ENCODE data around the gene AFF3.

AFF3 gene

GRCh38 chr2:100039291-100039980 lies 103.0 kb downstream of the AFF3 start:
- TF ChIP-seq, protein P1, sequence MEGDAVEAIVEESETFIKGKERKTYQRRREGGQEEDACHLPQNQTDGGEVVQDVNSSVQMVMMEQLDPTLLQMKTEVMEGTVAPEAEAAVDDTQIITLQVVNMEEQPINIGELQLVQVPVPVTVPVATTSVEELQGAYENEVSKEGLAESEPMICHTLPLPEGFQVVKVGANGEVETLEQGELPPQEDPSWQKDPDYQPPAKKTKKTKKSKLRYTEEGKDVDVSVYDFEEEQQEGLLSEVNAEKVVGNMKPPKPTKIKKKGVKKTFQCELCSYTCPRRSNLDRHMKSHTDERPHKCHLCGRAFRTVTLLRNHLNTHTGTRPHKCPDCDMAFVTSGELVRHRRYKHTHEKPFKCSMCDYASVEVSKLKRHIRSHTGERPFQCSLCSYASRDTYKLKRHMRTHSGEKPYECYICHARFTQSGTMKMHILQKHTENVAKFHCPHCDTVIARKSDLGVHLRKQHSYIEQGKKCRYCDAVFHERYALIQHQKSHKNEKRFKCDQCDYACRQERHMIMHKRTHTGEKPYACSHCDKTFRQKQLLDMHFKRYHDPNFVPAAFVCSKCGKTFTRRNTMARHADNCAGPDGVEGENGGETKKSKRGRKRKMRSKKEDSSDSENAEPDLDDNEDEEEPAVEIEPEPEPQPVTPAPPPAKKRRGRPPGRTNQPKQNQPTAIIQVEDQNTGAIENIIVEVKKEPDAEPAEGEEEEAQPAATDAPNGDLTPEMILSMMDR (conservative IDR thresholded peaks at IDR 0.05; ENCODE audit: low read depth) = no peak
- POLR2A ChIA-PET (ENCODE audit: low non-redundant PET) = no interaction called here
- CTCF ChIA-PET = interaction anchor here (0.7 kb wide), 1 partner anchor 464 kb away, joined by 4 read pairs; no protein-coding TSS in a partner anchor
- DNase-seq (ENCODE audit: low spot score) = no peak
- no peak overlapping the region for H3K27ac ChIP-seq

GRCh38 chr2:100038011-100038410 lies 104.4 kb downstream of the AFF3 start:
- ChIA-PET CTCF (no interaction called here), POLR2A (ENCODE audit: low non-redundant PET) (no interaction called here)
- no peak overlapping the region for H3K27ac ChIP-seq
- TF ChIP-seq, protein P1 (conservative IDR thresholded peaks at IDR 0.05; ENCODE audit: low read depth) = no peak
- DNase-seq (ENCODE audit: low spot score) = no peak

DNA sequence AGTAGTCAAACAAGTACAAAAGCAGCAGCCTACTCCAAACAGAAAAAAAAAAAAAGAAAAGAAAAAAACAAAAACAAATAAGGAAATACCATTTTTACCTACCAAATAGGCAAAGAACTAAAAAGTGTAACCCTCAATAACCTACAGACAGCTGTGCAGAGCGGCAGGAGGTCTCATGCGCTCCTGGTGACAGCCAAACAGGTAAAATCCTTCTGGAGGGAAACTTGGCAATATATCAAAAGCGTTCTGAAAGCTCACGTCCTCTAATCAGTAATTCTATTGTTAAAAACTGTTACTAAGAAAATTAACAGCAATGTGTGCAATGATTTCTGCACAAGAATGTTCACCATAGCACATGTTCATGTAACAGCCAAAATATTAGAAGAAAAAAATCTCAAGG lies 105.6 kb downstream of the AFF3 start:
- DNase-seq (ENCODE audit: low spot score) = no peak
- H3K27ac ChIP-seq = no peak overlapping the region
- TF ChIP-seq, protein P1 (conservative IDR thresholded peaks at IDR 0.05; ENCODE audit: low read depth) = no peak
- POLR2A ChIA-PET (ENCODE audit: low non-redundant PET) = no interaction called here
- CTCF ChIA-PET = no interaction called here

- CTCF ChIA-PET = no interaction called here
- H3K27ac ChIP-seq = no peak overlapping the region
- DNase-seq (ENCODE audit: low spot score) = no peak
- TF ChIP-seq, protein P1 (conservative IDR thresholded peaks at IDR 0.05; ENCODE audit: low read depth) = no peak
- POLR2A ChIA-PET (ENCODE audit: low non-redundant PET) = no interaction called here
Observed at GRCh38 chr2:100036026-100036425, 106.4 kb downstream of the AFF3 start.

- ChIA-PET CTCF (no interaction called here), POLR2A (ENCODE audit: low non-redundant PET) (no interaction called here)
- TF ChIP-seq, protein P1 (conservative IDR thresholded peaks at IDR 0.05; ENCODE audit: low read depth) = no peak
- H3K27ac ChIP-seq = no peak overlapping the region
- no peak for DNase-seq (ENCODE audit: low spot score)
Observed at GRCh38 chr2:100034431-100034830, 108.0 kb downstream of the AFF3 start.

- no peak overlapping the region for H3K27ac ChIP-seq
- ChIA-PET POLR2A (ENCODE audit: low non-redundant PET) (no interaction called here), CTCF (no interaction called here)
- DNase-seq (ENCODE audit: low spot score) = no peak
- TF ChIP-seq, protein P1 (conservative IDR thresholded peaks at IDR 0.05; ENCODE audit: low read depth) = no peak
Observed at GRCh38 chr2:100033976-100034375, 108.4 kb downstream of the AFF3 start.
